HCT116 (cell line): ENCODE data around the gene POLR2C. TPM values are rescaled to one million over a fixed set of nuclear protein-coding genes. Genes with fewer than 3 reads are reported as not detected.

Source experiments
- ATAC-seq: fragments of 200-7000 bp; cut with Tn5 transposase; 2 replicates; pipeline ENCODE4 v1.9.1; 2020; ENCODE audit warnings: mild to moderate bottlenecking, moderate library complexity
- BruUV-seq: library from RNA; stranded (reverse); fragments of 400-500 nt; replicated peaks from 2 replicates; lab custom pipeline; 2021; lab: Mats Ljungman, UMichigan
- CTCF ChIA-PET: fragments of 300-600 bp; sonication (Branson Sonifier 250); formaldehyde crosslinking; loops from one replicate; lab custom pipeline; 2021; ENCODE audit warnings: antibody characterized with exemption; lab: Charles Lee
- POLR2A ChIA-PET: fragments of 300-600, 350-600 bp; sonication (Branson Sonifier 250); formaldehyde crosslinking; loops from one replicate; lab custom pipeline; 2021; ENCODE audit warnings: antibody characterized with exemption; lab: Charles Lee
- RAD21 ChIA-PET, 2 experiments: fragments of 300-600 bp; sonication (Branson Sonifier 250); formaldehyde crosslinking; loops; one replicate each; lab custom pipeline; 2023; ENCODE audit warnings: low total read pairs in 2 of 2; ENCODE audit not compliant: uncharacterized antibody in 2 of 2, unreplicated experiment in 2 of 2, low non-redundant PET in 1 of 2; lab: Charles Lee
- DNase-seq: peaks from one replicate; pipeline ENCODE4 v3.0.0-alpha.2; 2010; ENCODE audit warnings: low read depth, low spot score
- H2AFZ ChIP-seq: fragments of 200-600 bp; shearing (Covaris generic), sonication (generic); 2 replicates; pipeline ENCODE4 v1.6.1; 2017; ENCODE audit warnings: low read depth, mixed run types, mixed read lengths, antibody characterized with exemption, low read length; ENCODE audit not compliant: poor library complexity, severe bottlenecking
- H3K27ac ChIP-seq: 2 replicates; pipeline ENCODE4 v1.5.1; 2012; ENCODE audit warnings: low read depth, low read length
- H3K27me3 ChIP-seq: fragments of 200-600 bp; sonication (generic); 2 replicates; pipeline ENCODE4 v1.6.1; 2016; ENCODE audit warnings: mixed run types, low read length, mixed read lengths; ENCODE audit not compliant: insufficient read depth
- H3K36me3 ChIP-seq, 2 experiments: fragments of 200-500 bp in 1 of 2; fragments of 200-600 bp in 1 of 2; sonication (Bioruptor generic) in 1 of 2; sonication (generic) in 1 of 2; 2 replicates each; pipeline versions ENCODE4 v1.5.1 to v1.6.1; 2014 to 2016; ENCODE audit warnings: low read length in 2 of 2, inconsistent platforms in 1 of 2, mixed read lengths in 1 of 2, mixed run types in 1 of 2; ENCODE audit not compliant: insufficient read depth in 2 of 2, control insufficient read depth in 1 of 2
- H3K4me1 ChIP-seq, 2 experiments: fragments of 200-600 bp in 1 of 2; sonication (generic) in 1 of 2; 2 replicates each; pipeline versions ENCODE4 v1.5.1 to v1.6.1; 2012 to 2017; ENCODE audit warnings: low read length in 2 of 2, inconsistent platforms in 1 of 2, mild to moderate bottlenecking in 1 of 2, mixed read lengths in 1 of 2, mixed run types in 1 of 2, moderate library complexity in 1 of 2; ENCODE audit not compliant: insufficient read depth in 2 of 2, control insufficient read depth in 1 of 2
- H3K4me2 ChIP-seq: fragments of 200-600 bp; sonication (generic); 2 replicates; pipeline ENCODE4 v1.6.1; 2017; ENCODE audit warnings: mixed run types, low read length, mixed read lengths
- H3K4me3 ChIP-seq, 2 experiments: fragments of 200-600 bp in 1 of 2; sonication (generic) in 1 of 2; replicated peaks in 1 of 2; 2 replicates each; pipeline ENCODE4 v1.5.1; 2011 to 2016; ENCODE audit warnings: low read length in 2 of 2, control low read depth in 1 of 2, low read depth in 1 of 2, mild to moderate bottlenecking in 1 of 2, mixed read lengths in 1 of 2, mixed run types in 1 of 2
- H3K79me2 ChIP-seq: fragments of 200-600 bp; sonication (generic); 2 replicates; pipeline ENCODE4 v1.6.1; 2017; ENCODE audit warnings: mild to moderate bottlenecking, mixed run types, low read length, moderate library complexity, mixed read lengths; ENCODE audit not compliant: insufficient read depth
- H3K9ac ChIP-seq: fragments of 200-600 bp; sonication (generic); 2 replicates; pipeline ENCODE4 v1.6.1; 2016; ENCODE audit warnings: low read length, mixed read lengths
- H3K9me2 ChIP-seq: fragments of 200-600 bp; sonication (generic), shearing (Covaris generic); 2 replicates; pipeline ENCODE4 v1.6.1; 2017; ENCODE audit warnings: mixed run types, mild to moderate bottlenecking, moderate library complexity; ENCODE audit not compliant: insufficient read depth
- H3K9me3 ChIP-seq, 2 experiments: fragments of 200-500 bp in 1 of 2; fragments of 200-600 bp in 1 of 2; sonication (Bioruptor generic) in 1 of 2; sonication (generic) in 1 of 2; 2 replicates each; pipeline ENCODE4 v1.6.1; 2014 to 2017; ENCODE audit warnings: low read length in 2 of 2, mixed read lengths in 2 of 2, inconsistent platforms in 1 of 2, low read depth in 1 of 2, mild to moderate bottlenecking in 1 of 2, mixed run types in 1 of 2, moderate library complexity in 1 of 2; ENCODE audit not compliant: control insufficient read depth in 1 of 2, insufficient read depth in 1 of 2
- H4K20me1 ChIP-seq: fragments of 200-600 bp; sonication (generic), shearing (Covaris generic); 2 replicates; pipeline ENCODE4 v1.6.1; 2017; ENCODE audit warnings: mixed run types, mild to moderate bottlenecking, moderate library complexity; ENCODE audit not compliant: insufficient read depth
- CBX3 ChIP-seq: IDR thresholded peaks from 2 replicates; pipeline ENCODE4 v1.6.1; 2012; ENCODE audit warnings: low read depth
- CEBPB ChIP-seq: IDR thresholded peaks from 2 replicates; pipeline ENCODE4 v1.6.1; 2012; ENCODE audit warnings: low read depth
- CTCF ChIP-seq, 3 experiments: fragments of 200-600 bp in 1 of 3; sonication (generic) in 1 of 3; IDR thresholded peaks in 2 of 3; conservative IDR thresholded peaks in 1 of 3; 2 replicates each; pipeline ENCODE4 v1.5.1; 2012 to 2017; ENCODE audit warnings: low read depth in 2 of 3, low read length in 2 of 3, antibody characterized with exemption in 1 of 3, borderline replicate concordance in 1 of 3, control low read depth in 1 of 3, mild to moderate bottlenecking in 1 of 3, mixed read lengths in 1 of 3, mixed run types in 1 of 3, moderate library complexity in 1 of 3; ENCODE audit not compliant: insufficient read depth in 1 of 3
- EGR1 ChIP-seq: IDR thresholded peaks from 2 replicates; pipeline ENCODE4 v1.6.1; 2012; ENCODE audit warnings: low read depth
- ELF1 ChIP-seq: IDR thresholded peaks from 2 replicates; pipeline ENCODE4 v1.6.1; 2012; ENCODE audit warnings: low read depth, borderline replicate concordance
- EZH2 ChIP-seq: fragments of 200-600 bp; sonication (generic); IDR thresholded peaks from 2 replicates; pipeline ENCODE4 v1.6.1; 2017; ENCODE audit warnings: antibody characterized with exemption, mixed run types
- FOSL1 ChIP-seq: IDR thresholded peaks from 2 replicates; pipeline ENCODE4 v1.6.1; 2012; ENCODE audit warnings: low read depth
- POLR2A ChIP-seq: IDR thresholded peaks from 2 replicates; pipeline ENCODE4 v1.7.0; 2011; ENCODE audit warnings: borderline replicate concordance; ENCODE audit not compliant: insufficient read depth, insufficient read length; ENCODE audit errors: extremely low read depth
- POLR2AphosphoS5 ChIP-seq: IDR thresholded peaks from 2 replicates; pipeline ENCODE4 v1.6.1; 2011; ENCODE audit warnings: mild to moderate bottlenecking, low read depth, low read length, moderate library complexity
- RAD21 ChIP-seq: IDR thresholded peaks from 2 replicates; pipeline ENCODE4 v1.6.1; 2012; ENCODE audit warnings: low read depth, mild to moderate bottlenecking
- SIN3A ChIP-seq: IDR thresholded peaks from 2 replicates; pipeline ENCODE4 v1.6.1; 2012; ENCODE audit warnings: low read depth
- SRF ChIP-seq: IDR thresholded peaks from 2 replicates; pipeline ENCODE4 v1.6.1; 2012; ENCODE audit warnings: low read depth
- TCF7L2 ChIP-seq: IDR thresholded peaks from 2 replicates; pipeline ENCODE4 v1.7.0; 2011; ENCODE audit warnings: borderline replicate concordance, inconsistent platforms; ENCODE audit not compliant: insufficient read depth, insufficient read length; ENCODE audit errors: extremely low read depth
- YY1 ChIP-seq: IDR thresholded peaks from 2 replicates; pipeline ENCODE4 v1.6.1; 2011; ENCODE audit warnings: low read length, low read depth, moderate library complexity, mild to moderate bottlenecking; ENCODE audit not compliant: insufficient replicate concordance; ENCODE audit errors: extremely low read depth
- ZNF274 ChIP-seq: fragments of 200-500 bp; sonication (Bioruptor generic); IDR thresholded peaks from 2 replicates; pipeline ENCODE4 v1.6.1; 2014; ENCODE audit warnings: mild to moderate bottlenecking, low read depth, low read length, inconsistent platforms
- intact Hi-C: fragments of 100-400 bp; cut with micrococcal nuclease; formaldehyde crosslinking; loops from 2 replicates; pipeline ENCODE4 v1.10.0; 2022
- total RNA-seq: library from RNA; stranded (reverse); gene quantifications from one replicate; pipeline ENCODE4 v1.2.1, GENCODE V29; 2021; ENCODE audit not compliant: unreplicated experiment
- TF ChIP-seq, protein P1 (sequence below): IDR thresholded peaks from 2 replicates; pipeline ENCODE4 v1.6.1; 2011; ENCODE audit warnings: mild to moderate bottlenecking, low read length, moderate library complexity; ENCODE audit not compliant: insufficient replicate concordance; ENCODE audit errors: extremely low read depth
- TF ChIP-seq, protein P2 (sequence below): IDR thresholded peaks from 2 replicates; pipeline ENCODE4 v1.6.1; 2012
- TF ChIP-seq, protein P3 (sequence below): IDR thresholded peaks from 2 replicates; pipeline ENCODE4 v1.6.1; 2012; ENCODE audit warnings: low read depth
- TF ChIP-seq, protein P4 (sequence below): IDR thresholded peaks from 2 replicates; pipeline ENCODE4 v1.6.1; 2012

Gene POLR2C
- total RNA-seq, 1 experiment from 2014 or later, result 74.4 TPM

GRCh38 chr16:57478396-57479204, 16.1 kb downstream of the POLR2C start:
- no peaks in the 10 kb centered on the region for H3K9me3 ChIP-seq
- DNase-seq (no peak), ATAC-seq (no peak)
- RAD21 ChIA-PET, result no interaction called here
- peaks cover 19 to 31% of the 10 kb centered on the region in 2 experiments; a peak in 3 of 4 replicates for H3K4me1 ChIP-seq
- H3K4me2 ChIP-seq, result no peak overlapping the region
- no peak overlapping the region for H2AFZ ChIP-seq
- no peaks in the 10 kb centered on the region for H4K20me1 ChIP-seq
- BruUV-seq, result no TSS peak
- intact Hi-C loops, result no loop called here
- H3K27me3 ChIP-seq, result no peaks in the 10 kb centered on the region
- POLR2A ChIA-PET, result no interaction called here
- H3K9ac ChIP-seq, result no peak overlapping the region
- no peaks in the 10 kb centered on the region for H3K79me2 ChIP-seq
- CTCF ChIA-PET, result no interaction called here
- peaks cover 0 to 4% of the 10 kb centered on the region in 2 experiments; a peak in 1 of 4 replicates for H3K36me3 ChIP-seq
- H3K27ac ChIP-seq, result no peak overlapping the region
- no peak overlapping the region for H3K4me3 ChIP-seq
- no peaks in the 10 kb centered on the region for H3K9me2 ChIP-seq
- TF ChIP-seq ZNF274 (no peak), ELF1 (no peak), CEBPB (no peak), EGR1 (no peak), SRF (no peak), RAD21 (no peak), EZH2 (no peak), CTCF (IDR thresholded peaks at IDR 0.05 in 2 of 3, conservative IDR thresholded peaks at IDR 0.05 in 1 of 3; ENCODE audit: borderline replicate concordance in 1 of 3, insufficient read depth in 1 of 3, low read depth in 2 of 3, low read length in 2 of 3) (no peak), FOSL1 (no peak), POLR2A (no peak), SIN3A (no peak), TCF7L2 (no peak), CBX3 (no peak), POLR2AphosphoS5 (no peak), YY1 (no peak)
- TF ChIP-seq, protein P1, sequence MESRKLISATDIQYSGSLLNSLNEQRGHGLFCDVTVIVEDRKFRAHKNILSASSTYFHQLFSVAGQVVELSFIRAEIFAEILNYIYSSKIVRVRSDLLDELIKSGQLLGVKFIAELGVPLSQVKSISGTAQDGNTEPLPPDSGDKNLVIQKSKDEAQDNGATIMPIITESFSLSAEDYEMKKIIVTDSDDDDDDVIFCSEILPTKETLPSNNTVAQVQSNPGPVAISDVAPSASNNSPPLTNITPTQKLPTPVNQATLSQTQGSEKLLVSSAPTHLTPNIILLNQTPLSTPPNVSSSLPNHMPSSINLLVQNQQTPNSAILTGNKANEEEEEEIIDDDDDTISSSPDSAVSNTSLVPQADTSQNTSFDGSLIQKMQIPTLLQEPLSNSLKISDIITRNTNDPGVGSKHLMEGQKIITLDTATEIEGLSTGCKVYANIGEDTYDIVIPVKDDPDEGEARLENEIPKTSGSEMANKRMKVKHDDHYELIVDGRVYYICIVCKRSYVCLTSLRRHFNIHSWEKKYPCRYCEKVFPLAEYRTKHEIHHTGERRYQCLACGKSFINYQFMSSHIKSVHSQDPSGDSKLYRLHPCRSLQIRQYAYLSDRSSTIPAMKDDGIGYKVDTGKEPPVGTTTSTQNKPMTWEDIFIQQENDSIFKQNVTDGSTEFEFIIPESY, result no peak
- TF ChIP-seq, protein P2, sequence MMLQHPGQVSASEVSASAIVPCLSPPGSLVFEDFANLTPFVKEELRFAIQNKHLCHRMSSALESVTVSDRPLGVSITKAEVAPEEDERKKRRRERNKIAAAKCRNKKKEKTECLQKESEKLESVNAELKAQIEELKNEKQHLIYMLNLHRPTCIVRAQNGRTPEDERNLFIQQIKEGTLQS, result no peak
- TF ChIP-seq, protein P3, sequence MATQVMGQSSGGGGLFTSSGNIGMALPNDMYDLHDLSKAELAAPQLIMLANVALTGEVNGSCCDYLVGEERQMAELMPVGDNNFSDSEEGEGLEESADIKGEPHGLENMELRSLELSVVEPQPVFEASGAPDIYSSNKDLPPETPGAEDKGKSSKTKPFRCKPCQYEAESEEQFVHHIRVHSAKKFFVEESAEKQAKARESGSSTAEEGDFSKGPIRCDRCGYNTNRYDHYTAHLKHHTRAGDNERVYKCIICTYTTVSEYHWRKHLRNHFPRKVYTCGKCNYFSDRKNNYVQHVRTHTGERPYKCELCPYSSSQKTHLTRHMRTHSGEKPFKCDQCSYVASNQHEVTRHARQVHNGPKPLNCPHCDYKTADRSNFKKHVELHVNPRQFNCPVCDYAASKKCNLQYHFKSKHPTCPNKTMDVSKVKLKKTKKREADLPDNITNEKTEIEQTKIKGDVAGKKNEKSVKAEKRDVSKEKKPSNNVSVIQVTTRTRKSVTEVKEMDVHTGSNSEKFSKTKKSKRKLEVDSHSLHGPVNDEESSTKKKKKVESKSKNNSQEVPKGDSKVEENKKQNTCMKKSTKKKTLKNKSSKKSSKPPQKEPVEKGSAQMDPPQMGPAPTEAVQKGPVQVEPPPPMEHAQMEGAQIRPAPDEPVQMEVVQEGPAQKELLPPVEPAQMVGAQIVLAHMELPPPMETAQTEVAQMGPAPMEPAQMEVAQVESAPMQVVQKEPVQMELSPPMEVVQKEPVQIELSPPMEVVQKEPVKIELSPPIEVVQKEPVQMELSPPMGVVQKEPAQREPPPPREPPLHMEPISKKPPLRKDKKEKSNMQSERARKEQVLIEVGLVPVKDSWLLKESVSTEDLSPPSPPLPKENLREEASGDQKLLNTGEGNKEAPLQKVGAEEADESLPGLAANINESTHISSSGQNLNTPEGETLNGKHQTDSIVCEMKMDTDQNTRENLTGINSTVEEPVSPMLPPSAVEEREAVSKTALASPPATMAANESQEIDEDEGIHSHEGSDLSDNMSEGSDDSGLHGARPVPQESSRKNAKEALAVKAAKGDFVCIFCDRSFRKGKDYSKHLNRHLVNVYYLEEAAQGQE, result no peak
- TF ChIP-seq, protein P4, sequence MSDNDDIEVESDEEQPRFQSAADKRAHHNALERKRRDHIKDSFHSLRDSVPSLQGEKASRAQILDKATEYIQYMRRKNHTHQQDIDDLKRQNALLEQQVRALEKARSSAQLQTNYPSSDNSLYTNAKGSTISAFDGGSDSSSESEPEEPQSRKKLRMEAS, result no peak
